A549 (cell line): ENCODE results near the gene MSRB3.

ENCODE experiments used
- KDM1A ChIP-seq: fragments of 200-600 bp; sonication (generic); IDR thresholded peaks from 2 replicates; pipeline ENCODE4 v1.6.1; 2016; ENCODE audit warnings: low read depth, mild to moderate bottlenecking
- SREBF2 ChIP-seq: fragments of 450-650 bp; IDR thresholded peaks from 2 replicates; pipeline ENCODE4 v1.6.1; 2014; ENCODE audit warnings: mild to moderate bottlenecking, moderate library complexity
- TF ChIP-seq, protein P1 (sequence below): fragments of 200-600 bp; sonication (generic); IDR thresholded peaks from 2 replicates; pipeline ENCODE4 v1.6.1; 2016; ENCODE audit warnings: antibody characterized with exemption, mild to moderate bottlenecking, moderate library complexity
- TF ChIP-seq, protein P2 (sequence below): fragments of >200 bp; sonication (Bioruptor Twin); formaldehyde crosslinking; IDR thresholded peaks from 3 replicates; pipeline ENCODE4 v1.5.1; 2016
- TF ChIP-seq, protein P3 (sequence below): IDR thresholded peaks from 2 replicates; pipeline ENCODE4 v1.6.1; 2012

- TF ChIP-seq, protein P1, sequence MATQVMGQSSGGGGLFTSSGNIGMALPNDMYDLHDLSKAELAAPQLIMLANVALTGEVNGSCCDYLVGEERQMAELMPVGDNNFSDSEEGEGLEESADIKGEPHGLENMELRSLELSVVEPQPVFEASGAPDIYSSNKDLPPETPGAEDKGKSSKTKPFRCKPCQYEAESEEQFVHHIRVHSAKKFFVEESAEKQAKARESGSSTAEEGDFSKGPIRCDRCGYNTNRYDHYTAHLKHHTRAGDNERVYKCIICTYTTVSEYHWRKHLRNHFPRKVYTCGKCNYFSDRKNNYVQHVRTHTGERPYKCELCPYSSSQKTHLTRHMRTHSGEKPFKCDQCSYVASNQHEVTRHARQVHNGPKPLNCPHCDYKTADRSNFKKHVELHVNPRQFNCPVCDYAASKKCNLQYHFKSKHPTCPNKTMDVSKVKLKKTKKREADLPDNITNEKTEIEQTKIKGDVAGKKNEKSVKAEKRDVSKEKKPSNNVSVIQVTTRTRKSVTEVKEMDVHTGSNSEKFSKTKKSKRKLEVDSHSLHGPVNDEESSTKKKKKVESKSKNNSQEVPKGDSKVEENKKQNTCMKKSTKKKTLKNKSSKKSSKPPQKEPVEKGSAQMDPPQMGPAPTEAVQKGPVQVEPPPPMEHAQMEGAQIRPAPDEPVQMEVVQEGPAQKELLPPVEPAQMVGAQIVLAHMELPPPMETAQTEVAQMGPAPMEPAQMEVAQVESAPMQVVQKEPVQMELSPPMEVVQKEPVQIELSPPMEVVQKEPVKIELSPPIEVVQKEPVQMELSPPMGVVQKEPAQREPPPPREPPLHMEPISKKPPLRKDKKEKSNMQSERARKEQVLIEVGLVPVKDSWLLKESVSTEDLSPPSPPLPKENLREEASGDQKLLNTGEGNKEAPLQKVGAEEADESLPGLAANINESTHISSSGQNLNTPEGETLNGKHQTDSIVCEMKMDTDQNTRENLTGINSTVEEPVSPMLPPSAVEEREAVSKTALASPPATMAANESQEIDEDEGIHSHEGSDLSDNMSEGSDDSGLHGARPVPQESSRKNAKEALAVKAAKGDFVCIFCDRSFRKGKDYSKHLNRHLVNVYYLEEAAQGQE: no peak
- TF ChIP-seq, protein P2, sequence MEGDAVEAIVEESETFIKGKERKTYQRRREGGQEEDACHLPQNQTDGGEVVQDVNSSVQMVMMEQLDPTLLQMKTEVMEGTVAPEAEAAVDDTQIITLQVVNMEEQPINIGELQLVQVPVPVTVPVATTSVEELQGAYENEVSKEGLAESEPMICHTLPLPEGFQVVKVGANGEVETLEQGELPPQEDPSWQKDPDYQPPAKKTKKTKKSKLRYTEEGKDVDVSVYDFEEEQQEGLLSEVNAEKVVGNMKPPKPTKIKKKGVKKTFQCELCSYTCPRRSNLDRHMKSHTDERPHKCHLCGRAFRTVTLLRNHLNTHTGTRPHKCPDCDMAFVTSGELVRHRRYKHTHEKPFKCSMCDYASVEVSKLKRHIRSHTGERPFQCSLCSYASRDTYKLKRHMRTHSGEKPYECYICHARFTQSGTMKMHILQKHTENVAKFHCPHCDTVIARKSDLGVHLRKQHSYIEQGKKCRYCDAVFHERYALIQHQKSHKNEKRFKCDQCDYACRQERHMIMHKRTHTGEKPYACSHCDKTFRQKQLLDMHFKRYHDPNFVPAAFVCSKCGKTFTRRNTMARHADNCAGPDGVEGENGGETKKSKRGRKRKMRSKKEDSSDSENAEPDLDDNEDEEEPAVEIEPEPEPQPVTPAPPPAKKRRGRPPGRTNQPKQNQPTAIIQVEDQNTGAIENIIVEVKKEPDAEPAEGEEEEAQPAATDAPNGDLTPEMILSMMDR: no peak
- TF ChIP-seq SREBF2: no peak
- TF ChIP-seq, protein P3, sequence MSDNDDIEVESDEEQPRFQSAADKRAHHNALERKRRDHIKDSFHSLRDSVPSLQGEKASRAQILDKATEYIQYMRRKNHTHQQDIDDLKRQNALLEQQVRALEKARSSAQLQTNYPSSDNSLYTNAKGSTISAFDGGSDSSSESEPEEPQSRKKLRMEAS: no peak
- no peak for TF ChIP-seq KDM1A
These were observed 230.0 kb downstream of the MSRB3 start for GRCh38 chr12:65508276-65509035.
